ENCODE measurements around the gene SMIM1.

- TF ChIP-seq ELK1 (IDR thresholded peaks at IDR 0.05; ENCODE audit: borderline replicate concordance, low read depth, low read length) (no peak), CTCF (conservative IDR thresholded peaks at IDR 0.05; ENCODE audit: low read depth, low read length) (no peak), RAD21 (IDR thresholded peaks at IDR 0.05; ENCODE audit: low read length) (no peak), MAFK (IDR thresholded peaks at IDR 0.05; ENCODE audit: low read depth, low read length) (no peak), POLR2A (IDR thresholded peaks at IDR 0.05; ENCODE audit: low read depth, low read length) (no peak), FOS (IDR thresholded peaks at IDR 0.05; ENCODE audit: low read depth, low read length) (no peak), BHLHE40 (IDR thresholded peaks at IDR 0.05; ENCODE audit: low read depth, low read length) (no peak), MAZ (IDR thresholded peaks at IDR 0.05; ENCODE audit: borderline replicate concordance, low read depth, low read length) (no peak)
These were observed 47.2 kb downstream of the SMIM1 start for GRCh38 chr1:3819771-3820200.
